ENCODE data around the gene CNIH2.

Gene CNIH2

DNA sequence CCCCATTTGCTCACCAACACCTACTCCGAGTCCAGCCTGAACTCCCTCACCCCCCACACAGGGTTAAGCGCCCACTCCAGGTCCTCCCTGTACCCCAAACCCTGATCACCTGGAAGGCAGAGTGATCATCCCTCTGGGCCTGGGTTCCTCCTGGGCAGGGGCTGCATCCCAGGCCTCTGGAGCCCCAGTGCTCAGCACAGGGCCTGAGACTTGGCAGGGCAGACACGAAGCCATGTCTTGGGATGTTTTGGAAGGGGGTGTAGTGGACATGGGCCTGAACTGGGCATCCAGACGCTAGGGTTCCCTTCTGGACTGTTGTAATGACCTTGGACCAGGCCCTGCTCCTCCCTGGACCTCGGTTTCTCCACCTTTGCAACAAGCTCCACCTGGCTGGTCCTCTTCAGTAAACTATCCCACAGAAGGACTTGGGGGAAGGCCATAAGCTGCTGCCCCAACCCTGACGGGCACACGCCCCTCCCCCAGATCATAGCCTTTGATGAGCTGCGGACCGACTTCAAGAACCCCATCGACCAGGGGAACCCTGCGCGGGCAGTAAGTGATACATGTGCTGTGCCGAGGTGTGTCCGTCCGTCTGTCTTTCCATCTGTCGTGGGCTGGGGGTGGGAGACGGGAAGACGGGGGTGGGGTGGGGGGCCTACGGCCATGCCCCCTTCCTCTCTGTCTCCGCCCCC lies 3.9 kb downstream of the CNIH2 start:
- H3K4me3 ChIP-seq (ENCODE audit: low read depth, low read length), result no peak overlapping the region
- TF ChIP-seq, protein P1, sequence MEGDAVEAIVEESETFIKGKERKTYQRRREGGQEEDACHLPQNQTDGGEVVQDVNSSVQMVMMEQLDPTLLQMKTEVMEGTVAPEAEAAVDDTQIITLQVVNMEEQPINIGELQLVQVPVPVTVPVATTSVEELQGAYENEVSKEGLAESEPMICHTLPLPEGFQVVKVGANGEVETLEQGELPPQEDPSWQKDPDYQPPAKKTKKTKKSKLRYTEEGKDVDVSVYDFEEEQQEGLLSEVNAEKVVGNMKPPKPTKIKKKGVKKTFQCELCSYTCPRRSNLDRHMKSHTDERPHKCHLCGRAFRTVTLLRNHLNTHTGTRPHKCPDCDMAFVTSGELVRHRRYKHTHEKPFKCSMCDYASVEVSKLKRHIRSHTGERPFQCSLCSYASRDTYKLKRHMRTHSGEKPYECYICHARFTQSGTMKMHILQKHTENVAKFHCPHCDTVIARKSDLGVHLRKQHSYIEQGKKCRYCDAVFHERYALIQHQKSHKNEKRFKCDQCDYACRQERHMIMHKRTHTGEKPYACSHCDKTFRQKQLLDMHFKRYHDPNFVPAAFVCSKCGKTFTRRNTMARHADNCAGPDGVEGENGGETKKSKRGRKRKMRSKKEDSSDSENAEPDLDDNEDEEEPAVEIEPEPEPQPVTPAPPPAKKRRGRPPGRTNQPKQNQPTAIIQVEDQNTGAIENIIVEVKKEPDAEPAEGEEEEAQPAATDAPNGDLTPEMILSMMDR (IDR thresholded peaks at IDR 0.05; ENCODE audit: low read depth, low read length, missing control alignments), result no peak
- no peak for DNase-seq (ENCODE audit: low read depth)

DNA sequence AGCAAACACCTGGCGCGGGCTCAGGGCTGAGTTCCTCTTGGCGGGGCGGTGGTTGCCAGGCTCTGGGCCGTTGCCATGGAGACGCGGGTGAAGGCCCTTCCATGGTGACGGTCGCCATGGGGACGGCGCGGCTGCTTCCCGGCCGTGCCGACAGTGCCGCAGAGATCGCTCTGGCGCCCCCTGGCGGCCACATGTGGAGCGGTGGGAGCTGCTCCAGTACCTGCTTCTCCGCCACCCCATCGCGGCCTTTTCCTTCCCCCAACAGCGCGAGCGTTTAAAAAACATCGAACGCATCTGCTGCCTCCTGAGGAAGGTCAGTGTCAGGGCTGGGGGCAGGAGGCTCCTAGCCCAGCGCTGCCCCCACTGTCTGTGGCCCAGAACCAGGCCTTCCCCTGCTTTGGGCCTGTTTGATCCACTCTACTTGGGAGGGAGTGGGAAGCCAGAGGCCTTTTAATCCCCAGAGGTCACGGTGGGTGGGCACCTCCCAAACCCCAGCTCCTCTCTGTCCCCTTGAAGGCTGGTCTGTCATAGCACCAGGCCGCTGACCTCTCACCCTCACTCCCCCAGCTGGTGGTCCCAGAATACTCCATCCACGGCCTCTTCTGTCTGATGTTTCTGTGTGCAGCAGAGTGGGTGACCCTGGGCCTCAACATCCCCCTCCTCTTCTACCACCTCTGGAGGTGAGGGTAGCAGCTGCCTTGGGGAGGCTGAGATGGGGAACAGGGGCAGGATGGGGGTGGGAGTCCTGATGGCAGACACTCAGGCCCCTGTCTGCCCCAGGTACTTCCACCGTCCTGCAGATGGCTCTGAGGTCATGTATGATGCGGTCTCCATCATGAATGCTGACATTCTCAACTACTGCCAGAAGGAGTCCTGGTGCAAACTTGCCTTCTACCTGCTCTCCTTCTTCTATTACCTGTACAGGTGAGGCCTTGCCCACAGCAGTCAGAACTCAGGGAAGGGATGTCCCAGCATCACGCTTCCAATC lies 4.8 kb downstream of the CNIH2 start:
- TF ChIP-seq, protein P1 (IDR thresholded peaks at IDR 0.05; ENCODE audit: low read depth, low read length, missing control alignments), result peak; percentile 97
- no peak overlapping the region for H3K4me3 ChIP-seq (ENCODE audit: low read depth, low read length)
- peak; percentile 93 for DNase-seq (ENCODE audit: low read depth)

DNA sequence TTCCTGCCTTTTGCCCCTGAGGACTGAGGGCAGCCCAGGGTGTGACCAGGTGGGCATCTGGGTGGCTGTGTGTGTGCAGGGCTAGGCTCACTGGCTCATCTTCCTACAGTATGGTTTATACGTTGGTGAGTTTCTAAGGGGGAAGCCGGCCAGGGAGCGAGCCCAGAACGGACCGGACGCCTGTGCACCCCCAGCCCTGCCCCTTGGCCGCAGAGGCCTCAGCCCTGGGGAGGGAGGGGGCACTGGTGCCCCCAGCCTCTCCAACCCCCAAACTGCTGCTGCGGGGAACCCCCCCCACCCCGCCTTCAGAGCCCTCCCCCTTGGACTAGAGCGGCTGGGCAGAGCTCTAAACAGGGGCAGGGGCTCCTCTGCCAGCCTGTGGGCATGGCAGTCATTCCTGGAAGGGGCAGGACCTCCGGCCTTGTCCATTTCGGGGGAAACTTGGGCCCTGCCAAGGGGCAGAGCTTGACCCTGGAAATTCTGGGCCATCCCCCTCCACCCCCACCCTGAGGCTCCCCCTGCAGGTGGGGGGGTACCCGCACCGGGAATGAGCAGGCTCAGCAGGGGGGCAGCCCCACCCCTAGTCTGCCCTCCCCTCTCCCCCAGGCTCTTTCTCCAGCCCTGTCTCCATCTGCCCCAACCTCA lies 5.6 kb downstream of the CNIH2 start:
- DNase-seq (ENCODE audit: low read depth), result no peak
- H3K4me3 ChIP-seq (ENCODE audit: low read depth, low read length), result no peak overlapping the region
- TF ChIP-seq, protein P1 (IDR thresholded peaks at IDR 0.05; ENCODE audit: low read depth, low read length, missing control alignments), result no peak

DNA sequence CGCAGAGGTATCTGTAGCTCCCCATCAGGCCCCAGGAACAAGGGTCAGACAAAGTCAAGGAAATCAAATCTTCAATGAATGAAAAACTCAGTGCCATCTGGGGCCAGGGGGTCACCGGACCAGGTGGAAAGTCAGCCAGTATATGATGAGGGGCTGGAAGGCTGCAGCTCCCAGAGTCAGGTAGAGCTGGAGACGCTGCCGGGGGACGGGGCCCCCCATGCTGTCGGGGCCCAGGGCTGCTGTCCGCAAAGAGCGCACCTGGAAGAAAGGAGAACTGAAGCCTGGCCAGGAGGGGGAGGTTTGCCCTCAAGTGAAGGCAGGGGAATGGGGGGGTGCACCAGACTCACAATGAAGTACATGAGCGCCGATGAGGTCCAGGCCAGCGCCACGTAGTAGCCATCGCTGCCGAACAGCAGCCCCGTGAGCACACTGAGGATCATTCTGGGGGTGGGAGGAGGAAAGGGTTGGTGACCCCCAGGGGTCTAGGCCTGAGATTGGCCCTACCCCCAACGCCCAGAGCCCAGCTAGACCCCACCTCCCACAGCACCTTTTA lies 6.6 kb downstream of the CNIH2 start:
- no peak overlapping the region for H3K4me3 ChIP-seq (ENCODE audit: low read depth, low read length)
- TF ChIP-seq, protein P1 (IDR thresholded peaks at IDR 0.05; ENCODE audit: low read depth, low read length, missing control alignments), result no peak
- DNase-seq (ENCODE audit: low read depth), result no peak

DNA sequence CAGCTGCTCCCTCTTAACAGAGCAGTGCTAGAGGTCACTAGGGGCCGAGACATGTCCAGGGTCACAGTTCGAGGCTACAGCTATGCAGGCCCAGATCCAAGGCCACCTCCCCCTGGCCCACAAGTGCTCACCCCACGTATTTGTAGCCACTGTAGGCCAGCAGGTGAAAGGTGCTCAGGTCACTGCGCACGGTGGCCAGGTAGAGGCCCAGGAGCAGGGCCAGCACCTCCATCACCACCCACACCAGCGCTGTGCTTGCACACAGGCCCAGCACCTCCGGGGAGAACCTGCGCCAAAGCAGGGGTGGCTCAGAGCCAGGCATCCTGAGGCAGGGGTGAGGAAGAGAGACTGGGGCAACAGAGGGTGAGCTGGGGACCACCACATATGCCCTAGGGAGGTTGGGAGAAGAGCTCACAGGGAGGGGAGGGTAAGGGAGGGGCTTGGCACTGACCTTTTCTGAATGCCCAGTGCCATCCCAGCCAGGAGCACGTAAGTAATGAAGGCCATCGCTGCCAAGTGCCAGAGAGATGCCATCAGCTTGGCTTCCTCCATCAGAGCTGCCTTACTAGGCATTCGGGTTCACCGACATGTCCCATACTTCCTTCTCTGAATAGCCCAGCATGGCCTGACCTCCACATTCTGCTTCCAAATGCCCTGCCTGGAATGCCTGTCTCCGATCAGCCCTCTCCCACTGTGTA lies 7.4 kb downstream of the CNIH2 start:
- TF ChIP-seq, protein P1 (IDR thresholded peaks at IDR 0.05; ENCODE audit: low read depth, low read length, missing control alignments), result no peak
- no peak for DNase-seq (ENCODE audit: low read depth)
- no peak overlapping the region for H3K4me3 ChIP-seq (ENCODE audit: low read depth, low read length)

DNA sequence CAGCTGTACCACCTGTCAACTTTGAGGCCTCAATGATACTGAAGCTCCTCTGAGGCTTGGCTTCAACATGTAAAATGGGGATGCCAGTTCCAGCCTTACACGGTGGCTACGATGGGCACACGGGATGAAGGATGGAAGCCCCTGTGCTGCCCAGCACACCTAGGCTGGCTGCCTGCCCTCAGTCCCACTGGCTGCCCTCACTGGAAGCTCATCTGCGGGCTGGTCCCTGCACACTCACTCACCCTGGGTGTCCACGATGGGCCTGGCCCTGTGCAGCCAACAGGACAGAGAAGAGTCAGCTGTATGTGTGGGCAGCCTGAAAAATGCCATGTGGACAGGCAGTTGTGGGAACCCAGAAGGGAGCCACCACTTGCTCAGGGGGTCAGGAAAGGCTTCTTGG lies 8.7 kb downstream of the CNIH2 start:
- no peak overlapping the region for H3K4me3 ChIP-seq (ENCODE audit: low read depth, low read length)
- TF ChIP-seq, protein P1 (IDR thresholded peaks at IDR 0.05; ENCODE audit: low read depth, low read length, missing control alignments), result no peak
- DNase-seq (ENCODE audit: low read depth), result no peak

Measured in GM12864 (cell line).